IPS-18c (cell line): Measurements from ENCODE around the gene PEX14.

ENCODE experiments used
- H3K4me3 ChIP-seq: 2 replicates; pipeline ENCODE4 v1.7.0; 2013; ENCODE audit warnings: low read depth, mild to moderate bottlenecking, low read length, moderate library complexity; ENCODE audit not compliant: insufficient read depth
- H3K9me3 ChIP-seq: one replicate; pipeline ENCODE4 v1.6.1; 2013; ENCODE audit warnings: mild to moderate bottlenecking, low read length, moderate library complexity; ENCODE audit not compliant: control insufficient read depth, insufficient read depth

Gene PEX14

GRCh38 chr1:10544239-10544638, 69.5 kb downstream of the PEX14 start:
- Histone ChIP-seq H3K9me3 (no peaks in the 10 kb centered on the region), H3K4me3 (no peak overlapping the region)

GRCh38 chr1:10546896-10547295, 72.1 kb downstream of the PEX14 start:
- no peak overlapping the region for H3K4me3 ChIP-seq
- H3K9me3 ChIP-seq = no peaks in the 10 kb centered on the region

- Histone ChIP-seq H3K4me3 (no peak overlapping the region), H3K9me3 (no peaks in the 10 kb centered on the region)
Measured at GRCh38 chr1:10549904-10550664, 75.3 kb downstream of the PEX14 start.

- Histone ChIP-seq H3K9me3 (no peaks in the 10 kb centered on the region), H3K4me3 (no peak overlapping the region)
Measured at GRCh38 chr1:10553118-10553517, 78.4 kb downstream of the PEX14 start.

- H3K9me3 ChIP-seq = no peaks in the 10 kb centered on the region
- H3K4me3 ChIP-seq = no peak overlapping the region
Measured at GRCh38 chr1:10555635-10556429, 81.1 kb downstream of the PEX14 start.

- no peaks in the 10 kb centered on the region for H3K9me3 ChIP-seq
Measured at GRCh38 chr1:10556430-10557005, 81.8 kb downstream of the PEX14 start.

GRCh38 chr1:10557714-10558113, 83.0 kb downstream of the PEX14 start:
- no peak overlapping the region for H3K4me3 ChIP-seq
- H3K9me3 ChIP-seq = no peaks in the 10 kb centered on the region

More at GRCh38 chr1:10556430-10557005, 81.8 kb downstream of the PEX14 start:
- no peak overlapping the region for H3K4me3 ChIP-seq

GRCh38 chr1:10559386-10559785, 84.6 kb downstream of the PEX14 start:
- peaks cover 2% of the 10 kb centered on the region for H3K9me3 ChIP-seq
- no peak overlapping the region for H3K4me3 ChIP-seq

GRCh38 chr1:10561497-10561896, 86.7 kb downstream of the PEX14 start:
- Histone ChIP-seq H3K9me3 (peaks cover 2% of the 10 kb centered on the region), H3K4me3 (no peak overlapping the region)

- Histone ChIP-seq H3K4me3 (no peak overlapping the region), H3K9me3 (peaks cover 2% of the 10 kb centered on the region)
Measured at GRCh38 chr1:10561955-10562354, 87.2 kb downstream of the PEX14 start.

- H3K9me3 ChIP-seq = peaks cover 2% of the 10 kb centered on the region
- H3K4me3 ChIP-seq = no peak overlapping the region
Measured at GRCh38 chr1:10564063-10564462, 89.3 kb downstream of the PEX14 start.

GRCh38 chr1:10569531-10569930, 94.8 kb downstream of the PEX14 start:
- no peaks in the 10 kb centered on the region for H3K9me3 ChIP-seq
- H3K4me3 ChIP-seq = no peak overlapping the region

GRCh38 chr1:10575616-10576015, 100.9 kb downstream of the PEX14 start:
- H3K9me3 ChIP-seq = no peaks in the 10 kb centered on the region
- no peak overlapping the region for H3K4me3 ChIP-seq

GRCh38 chr1:10578070-10578469, 103.3 kb downstream of the PEX14 start:
- H3K4me3 ChIP-seq = no peak overlapping the region
- H3K9me3 ChIP-seq = no peaks in the 10 kb centered on the region

- Histone ChIP-seq H3K9me3 (peaks cover 2% of the 10 kb centered on the region), H3K4me3 (no peak overlapping the region)
Measured at GRCh38 chr1:10583641-10584040, 108.9 kb downstream of the PEX14 start.

- Histone ChIP-seq H3K4me3 (no peak overlapping the region), H3K9me3 (peaks cover 2% of the 10 kb centered on the region)
Measured at GRCh38 chr1:10585242-10585641, 110.5 kb downstream of the PEX14 start.

GRCh38 chr1:10586125-10586524, 111.4 kb downstream of the PEX14 start:
- no peak overlapping the region for H3K4me3 ChIP-seq
- H3K9me3 ChIP-seq = peaks cover 2% of the 10 kb centered on the region

GRCh38 chr1:10588640-10589039, 113.9 kb downstream of the PEX14 start:
- Histone ChIP-seq H3K9me3 (peaks cover 2% of the 10 kb centered on the region), H3K4me3 (no peak overlapping the region)
